HepG2 (cell line): Measurements from ENCODE around the gene DCST2. TPM values are rescaled to one million over a fixed set of nuclear protein-coding genes. Genes with fewer than 3 reads are reported as not detected.

ENCODE experiments used
- CC2D1A ChIP-seq: sonication (generic); formaldehyde crosslinking; IDR thresholded peaks from 2 replicates; pipeline ENCODE4 v1.8.1; 2023; ENCODE audit warnings: mild to moderate bottlenecking, missing genetic modification reagents
- FOXP1 ChIP-seq, 2 experiments: fragments of 450-650 bp in 1 of 2; IDR thresholded peaks; 2 replicates each; pipeline ENCODE4 v1.6.1; 2017 to 2018; ENCODE audit warnings: antibody characterized with exemption in 1 of 2
- GTF3A ChIP-seq: sonication (generic); formaldehyde crosslinking; conservative IDR thresholded peaks from 2 replicates; pipeline ENCODE4 v1.4.0; 2020; ENCODE audit warnings: mild to moderate bottlenecking, missing genetic modification reagents
- HCFC1 ChIP-seq: fragments of 150-350 bp; IDR thresholded peaks from 2 replicates; pipeline ENCODE4 v1.6.1; 2014; ENCODE audit warnings: low read depth, low read length
- HDAC2 ChIP-seq: sonication (generic); formaldehyde crosslinking; IDR thresholded peaks from 2 replicates; pipeline ENCODE4 v1.4.0; 2020; ENCODE audit warnings: missing genetic modification reagents
- IKZF4 ChIP-seq: sonication (generic); formaldehyde crosslinking; IDR thresholded peaks from 2 replicates; pipeline ENCODE4 v1.5.1; 2020; ENCODE audit warnings: borderline replicate concordance, mild to moderate bottlenecking, low read depth, missing genetic modification reagents; ENCODE audit errors: not compliant biosample characterization
- JUNB ChIP-seq: sonication (generic); formaldehyde crosslinking; IDR thresholded peaks from 2 replicates; pipeline ENCODE4 v1.8.0; 2022; ENCODE audit warnings: missing genetic modification reagents, mild to moderate bottlenecking, borderline replicate concordance
- NR2F2 ChIP-seq: IDR thresholded peaks from 2 replicates; pipeline ENCODE4 v1.6.1; 2012; ENCODE audit warnings: low read depth, inconsistent platforms, borderline replicate concordance
- PAF1 ChIP-seq: IDR thresholded peaks from 2 replicates; pipeline ENCODE4 v1.6.1; 2016; ENCODE audit warnings: missing genetic modification reagents, missing compliant biosample characterization
- PBX3 ChIP-seq: sonication (generic); formaldehyde crosslinking; IDR thresholded peaks from 2 replicates; pipeline ENCODE4 v1.8.1; 2023; ENCODE audit warnings: missing genetic modification reagents, inconsistent platforms, borderline replicate concordance
- RBAK ChIP-seq: sonication (generic); formaldehyde crosslinking; IDR thresholded peaks from 2 replicates; pipeline ENCODE4 v1.5.1; 2020; ENCODE audit warnings: mild to moderate bottlenecking, missing genetic modification reagents
- RNF219 ChIP-seq: sonication (generic); formaldehyde crosslinking; IDR thresholded peaks from 2 replicates; pipeline ENCODE4 v1.5.0; 2020; ENCODE audit warnings: mild to moderate bottlenecking, missing genetic modification reagents
- SIN3A ChIP-seq: IDR thresholded peaks from 2 replicates; pipeline ENCODE4 v1.6.1; 2011; ENCODE audit warnings: low read depth, mild to moderate bottlenecking, control low read depth, low read length, borderline replicate concordance
- SMAD3 ChIP-seq: sonication (generic); formaldehyde crosslinking; IDR thresholded peaks from 2 replicates; pipeline ENCODE4 v1.4.0; 2020; ENCODE audit warnings: missing genetic modification reagents
- SMAD9 ChIP-seq: sonication (generic); formaldehyde crosslinking; IDR thresholded peaks from 2 replicates; pipeline ENCODE4 v1.5.1; 2020; ENCODE audit warnings: mild to moderate bottlenecking, missing genetic modification reagents
- TFAP4 ChIP-seq: sonication (generic); IDR thresholded peaks from 2 replicates; pipeline ENCODE4 v1.6.1; 2016; ENCODE audit warnings: low read depth, borderline replicate concordance
- TFDP2 ChIP-seq: sonication (generic); formaldehyde crosslinking; IDR thresholded peaks from 2 replicates; pipeline ENCODE4 v1.4.0; 2020; ENCODE audit warnings: missing genetic modification reagents
- ZBTB20 ChIP-seq: sonication (generic); formaldehyde crosslinking; IDR thresholded peaks from 2 replicates; pipeline ENCODE4 v1.8.1; 2023; ENCODE audit warnings: missing genetic modification reagents, low read depth, mild to moderate bottlenecking, borderline replicate concordance
- ZFX ChIP-seq: sonication (generic); formaldehyde crosslinking; IDR thresholded peaks from 2 replicates; pipeline ENCODE4 v1.4.0; 2020; ENCODE audit warnings: mild to moderate bottlenecking, low read depth, missing genetic modification reagents, moderate library complexity
- ZNF460 ChIP-seq: sonication (generic); formaldehyde crosslinking; IDR thresholded peaks from 2 replicates; pipeline ENCODE4 v1.5.1; 2020; ENCODE audit warnings: missing genetic modification reagents, mild to moderate bottlenecking, borderline replicate concordance
- ZNF510 ChIP-seq: sonication (generic); formaldehyde crosslinking; IDR thresholded peaks from 2 replicates; pipeline ENCODE4 v1.4.0; 2020; ENCODE audit warnings: low read depth, mild to moderate bottlenecking, missing genetic modification reagents
- ZNF569 ChIP-seq: sonication (generic); formaldehyde crosslinking; IDR thresholded peaks from 2 replicates; pipeline ENCODE4 v1.5.0; 2020; ENCODE audit warnings: mild to moderate bottlenecking, missing genetic modification reagents, moderate library complexity, borderline replicate concordance
- ZNF724P ChIP-seq: sonication (generic); formaldehyde crosslinking; IDR thresholded peaks from 2 replicates; pipeline ENCODE4 v1.8.0; 2022; ENCODE audit warnings: missing genetic modification reagents, borderline replicate concordance
- ZNF782 ChIP-seq: sonication (generic); formaldehyde crosslinking; IDR thresholded peaks from 2 replicates; pipeline ENCODE4 v1.4.0; 2020; ENCODE audit warnings: missing genetic modification reagents, mild to moderate bottlenecking, borderline replicate concordance
- polyA plus RNA-seq, 8 experiments: library from polyadenylated mRNA; depleted of rRNA in 3 of 8; stranded (reverse) in 7 of 8; unstranded in 1 of 8; fragments of >200 nt; fragmentation: Illumina TruSeq in 4 of 8; extraction: Trizol in 4 of 8; gene quantifications; 2 replicates each; pipeline versions ENCODE4 v1.2.1 to v1.2.3, GENCODE V29; 2011 to 2016; ENCODE audit warnings: low read depth in 4 of 8, missing spikeins in 1 of 8, mixed read lengths in 1 of 8; ENCODE audit not compliant: insufficient read depth in 1 of 8
- total RNA-seq, 5 experiments: library from RNA; depleted of rRNA; stranded (reverse); fragments of >200 nt; fragmentation: Illumina TruSeq; extraction: Trizol; gene quantifications; 2 replicates each; pipeline ENCODE4 v1.2.3, GENCODE V29; 2016; ENCODE audit warnings: low read depth in 1 of 5

The DCST2 gene
- total and polyA plus RNA-seq, 2 of the 13 experiments (the other 11 are each of a cell fraction or from before 2014, with no cell fraction given): 0.74 TPM; not detected in 1

GRCh38 chr1:155050560-155051341, 17.2 kb upstream of the DCST2 start, which contains the start of gene ADAM15 (continued):
- TF ChIP-seq HCFC1: no peak
- peak; percentile 64; the same call in 1 of the 2 replicates for TF ChIP-seq SMAD3 (CRISPR knock-in tag)
- TF ChIP-seq ZNF782 (CRISPR knock-in tag): peak; percentile 87
- 0 out of 2 replicates have a peak, but pooled peaks have one; percentile 41 for TF ChIP-seq ZNF569 (CRISPR knock-in tag)
- TF ChIP-seq IKZF4 (CRISPR knock-in tag): peak; percentile 91
- TF ChIP-seq RNF219 (CRISPR knock-in tag): no peak
- TF ChIP-seq PBX3 (CRISPR knock-in tag): no peak
- TF ChIP-seq SMAD9: no peak
- no peak; the same call in 1 of the 2 replicates for TF ChIP-seq NR2F2
- peak; percentile 82; the same call in 1 of the 2 replicates for TF ChIP-seq GTF3A
- no peak for TF ChIP-seq ZNF510 (CRISPR knock-in tag)
- no peak for TF ChIP-seq TFAP4
- TF ChIP-seq ZFX (CRISPR knock-in tag): no peak; the same call in none of the 2 replicates
- TF ChIP-seq ZNF724P (CRISPR knock-in tag): no peak
- peak; percentile 97 for TF ChIP-seq TFDP2
- TF ChIP-seq PAF1 (CRISPR knock-in tag): no peak
- TF ChIP-seq ZBTB20 (CRISPR knock-in tag): no peak
- TF ChIP-seq HDAC2 (CRISPR knock-in tag): peak; percentile 69
- TF ChIP-seq ZNF460: no peak; the same call in 1 of the 2 replicates
- 0 out of 2 replicates have a peak, but pooled peaks have one; percentile 38 for TF ChIP-seq SIN3A
- TF ChIP-seq JUNB (CRISPR knock-in tag): no peak
- TF ChIP-seq FOXP1 (IDR thresholded peaks at IDR 0.05): no peak
- TF ChIP-seq FOXP1 (CRISPR knock-in tag; IDR thresholded peaks at IDR 0.05): no peak
- no peak for TF ChIP-seq RBAK (CRISPR knock-in tag)
- no peak for TF ChIP-seq CC2D1A (CRISPR knock-in tag)
